HG02884 (cell line): Measurements from ENCODE around the gene PLSCR5.

Source experiments
- ATAC-seq: cut with Tn5 transposase; IDR thresholded peaks from one replicate; pipeline ENCODE4 v1.9.1; 2021; ENCODE audit warnings: mild to moderate bottlenecking, moderate library complexity; ENCODE audit not compliant: unreplicated experiment

Gene PLSCR5

DNA sequence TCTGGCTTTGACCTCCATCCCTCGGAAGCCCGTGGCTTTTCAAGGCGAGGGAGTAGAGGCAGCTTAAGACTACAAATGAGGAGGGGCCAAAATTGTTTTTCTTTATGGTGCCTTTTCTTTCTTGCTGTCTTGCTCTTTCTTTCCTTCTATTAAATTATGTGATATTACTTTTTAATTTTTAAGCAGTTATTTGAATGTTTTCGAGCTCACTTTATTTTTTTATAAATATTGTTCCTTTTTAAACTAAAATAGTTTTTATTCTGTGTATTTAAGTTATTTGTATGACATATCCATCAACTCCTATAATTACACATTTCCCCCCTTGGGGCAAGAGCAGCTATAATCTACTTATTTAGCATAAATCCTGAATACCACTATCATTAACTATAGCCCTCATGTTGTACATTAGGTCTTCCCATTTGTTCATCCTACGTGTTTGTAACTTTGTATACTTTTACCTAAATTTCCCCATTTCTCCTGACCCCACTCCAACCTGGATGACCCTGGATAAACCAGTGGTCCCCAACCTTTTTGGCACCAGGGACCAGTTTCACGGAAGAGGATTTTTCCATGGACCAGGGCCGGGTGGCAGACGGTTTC lies 60.1 kb downstream of the PLSCR5 start:
- ATAC-seq: no peak

DNA sequence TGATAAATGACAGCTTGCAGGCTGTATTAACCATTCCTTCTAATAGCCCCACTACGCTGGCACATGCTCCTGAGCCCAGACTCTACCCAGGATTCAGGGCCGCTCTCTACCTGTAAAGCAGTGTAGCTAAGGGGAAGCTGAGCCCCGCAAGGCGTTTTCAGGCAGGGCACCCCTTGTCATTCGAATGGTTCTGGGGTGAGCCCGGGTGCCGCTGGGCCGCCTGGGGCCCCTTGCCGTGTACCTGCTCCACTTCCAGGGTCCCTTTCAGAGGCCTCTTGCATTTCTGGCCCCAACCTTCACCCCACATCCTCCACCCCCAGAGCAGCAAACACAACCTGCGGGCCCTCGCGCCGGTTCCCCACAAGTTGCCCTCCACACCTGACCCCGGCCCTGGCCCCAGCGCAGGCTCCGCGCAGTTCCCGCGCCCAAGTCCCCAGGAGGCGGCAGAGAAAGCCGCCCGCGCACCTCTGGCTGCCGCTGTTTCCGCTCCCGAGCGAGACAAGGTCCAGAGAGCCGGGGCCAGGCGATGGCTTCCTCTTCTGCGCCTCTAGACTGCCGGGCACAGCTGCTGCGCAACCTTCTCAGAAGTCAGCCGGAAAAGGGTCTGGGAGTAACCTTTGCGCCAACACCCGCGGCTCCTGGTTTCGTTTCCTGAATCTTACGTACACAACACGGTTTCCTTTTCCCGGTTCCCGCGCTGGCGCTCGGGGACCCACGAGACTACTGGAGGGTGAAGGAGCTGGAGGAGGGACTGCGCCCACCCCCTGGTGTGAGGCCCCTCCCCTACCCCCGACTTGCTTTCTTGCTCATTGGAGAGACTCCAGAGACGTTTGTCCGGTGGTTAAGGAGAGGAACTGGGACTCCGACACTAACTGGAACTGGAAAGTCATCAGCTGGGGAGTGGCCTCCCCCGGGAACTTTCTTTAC lies 60.9 kb downstream of the PLSCR5 start, which contains the start of gene PLSCR1:
Gene PLSCR1 (minus strand): TSS at position 606 of the 927 bp plus-strand sequence. CDS start 8,055 bp downstream, outside the sequence.
- peak; percentile 80 for ATAC-seq

DNA sequence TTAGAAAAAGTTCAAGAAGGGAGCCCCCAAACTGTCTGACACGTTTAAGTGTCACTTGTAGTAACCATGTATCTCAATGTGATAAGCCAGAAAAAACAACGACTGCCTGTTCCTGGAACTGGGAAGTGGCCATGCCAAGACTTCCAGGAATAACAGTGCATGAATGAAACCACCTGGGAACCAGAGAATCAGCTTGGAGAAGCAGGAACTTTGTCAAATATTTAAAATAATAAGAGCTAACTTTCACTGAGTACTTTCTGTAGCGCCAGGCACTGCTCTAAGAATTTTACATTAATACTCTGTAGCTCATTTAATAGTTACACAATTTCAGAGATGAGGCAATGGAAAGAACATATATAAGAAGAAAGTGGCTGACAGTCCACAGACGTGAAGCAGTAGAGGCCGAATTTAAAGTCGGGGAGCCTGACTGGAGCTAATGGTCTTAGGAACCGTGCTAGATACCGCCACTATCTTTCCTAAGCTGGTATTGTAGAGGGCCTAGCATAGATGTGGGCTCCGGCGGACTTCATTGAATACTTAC lies 61.6 kb downstream of the PLSCR5 start:
- ATAC-seq: no peak

DNA sequence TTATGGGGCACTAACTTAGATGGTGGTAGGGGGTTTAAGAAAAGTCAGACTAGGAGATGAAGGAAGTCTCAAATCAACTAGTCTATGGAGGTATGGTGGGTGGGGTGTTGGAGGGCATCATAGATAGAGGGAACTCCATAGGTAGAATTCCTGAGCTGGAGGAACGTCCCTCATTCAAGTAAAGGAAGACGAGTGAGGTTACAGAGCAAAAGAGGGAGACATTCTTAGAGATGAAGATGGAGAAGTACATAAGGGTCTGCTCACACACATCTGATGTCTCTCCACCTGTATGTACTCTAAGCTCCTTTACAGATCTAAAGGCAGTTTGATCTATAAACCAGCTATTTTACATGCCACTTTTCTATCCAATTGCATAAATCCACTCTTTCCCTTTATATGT lies 62.2 kb downstream of the PLSCR5 start:
- no peak for ATAC-seq

DNA sequence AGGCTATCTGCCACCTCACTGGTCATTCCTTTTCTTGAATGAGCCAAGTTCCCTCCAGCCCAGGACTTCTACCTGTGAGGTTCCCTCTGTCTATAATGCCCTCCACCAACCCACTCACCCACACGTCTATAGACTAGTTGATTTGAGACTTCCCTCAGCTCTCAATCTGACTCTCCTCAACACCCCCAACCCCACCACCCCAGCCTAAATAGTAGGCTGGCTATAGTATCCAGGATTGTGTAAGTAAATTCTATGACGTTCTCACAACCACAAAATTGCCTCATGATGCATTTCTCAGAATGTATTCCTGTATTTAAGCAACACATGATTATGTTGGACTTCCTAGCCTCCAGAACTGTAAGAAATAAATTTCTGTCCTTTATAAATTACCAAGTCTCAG lies 63.0 kb downstream of the PLSCR5 start:
- no peak for ATAC-seq

DNA sequence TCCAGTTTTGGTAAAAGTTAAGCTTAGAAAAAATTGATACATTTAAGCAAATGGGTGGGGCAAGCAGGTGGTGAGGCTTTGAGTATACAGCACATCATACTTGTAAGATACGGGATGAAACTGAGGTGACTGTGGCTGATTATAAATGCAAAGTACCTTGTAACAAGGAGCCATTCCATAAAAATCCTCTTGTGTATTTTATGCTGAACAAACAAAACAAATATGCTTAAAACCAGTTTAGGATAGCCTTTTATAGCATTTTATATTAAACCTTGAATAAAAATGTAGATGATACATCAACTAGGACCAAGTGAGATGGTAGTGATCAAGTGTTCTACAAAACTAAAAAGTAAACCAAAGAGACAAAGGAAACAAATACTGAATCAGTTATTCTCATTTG lies 64.2 kb downstream of the PLSCR5 start:
- no peak for ATAC-seq

DNA sequence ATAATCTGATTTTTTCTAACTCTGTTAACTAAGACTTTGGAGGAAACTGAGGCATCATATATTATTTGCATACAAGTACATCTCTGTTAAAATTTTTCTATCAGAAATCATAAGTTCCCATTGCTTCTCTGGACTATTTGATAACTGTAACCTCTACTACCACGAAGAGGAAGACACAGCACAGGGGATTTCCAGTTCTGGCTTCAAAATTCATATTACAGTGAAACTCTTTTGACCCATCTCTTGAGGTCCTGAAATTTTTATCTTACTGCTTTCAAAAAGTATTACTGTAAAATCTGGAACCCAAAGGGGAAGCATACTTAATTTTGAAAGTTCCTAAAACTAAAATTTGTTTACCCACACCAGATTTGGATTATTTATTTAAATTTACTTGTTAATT lies 64.9 kb downstream of the PLSCR5 start:
- ATAC-seq: peak; percentile 29

DNA sequence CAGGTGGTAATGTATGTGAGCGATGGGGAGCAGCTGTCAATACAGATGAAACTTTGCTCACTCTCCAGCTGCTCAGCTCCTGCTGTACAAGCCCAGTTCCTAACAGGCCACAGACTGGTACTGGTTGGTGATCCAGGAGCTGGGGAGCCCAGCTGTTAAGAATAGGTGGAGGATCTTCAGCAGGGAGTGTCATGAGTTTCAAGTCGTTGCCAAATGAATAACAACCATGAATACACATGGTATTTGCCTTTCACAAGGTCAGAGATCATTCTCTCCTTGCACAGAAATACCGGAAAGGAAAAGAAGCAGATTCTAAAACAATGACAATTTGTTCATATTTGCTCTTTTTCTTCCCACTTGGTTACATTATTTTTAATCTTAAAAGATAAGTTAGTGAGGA lies 65.8 kb downstream of the PLSCR5 start:
- ATAC-seq: no peak

DNA sequence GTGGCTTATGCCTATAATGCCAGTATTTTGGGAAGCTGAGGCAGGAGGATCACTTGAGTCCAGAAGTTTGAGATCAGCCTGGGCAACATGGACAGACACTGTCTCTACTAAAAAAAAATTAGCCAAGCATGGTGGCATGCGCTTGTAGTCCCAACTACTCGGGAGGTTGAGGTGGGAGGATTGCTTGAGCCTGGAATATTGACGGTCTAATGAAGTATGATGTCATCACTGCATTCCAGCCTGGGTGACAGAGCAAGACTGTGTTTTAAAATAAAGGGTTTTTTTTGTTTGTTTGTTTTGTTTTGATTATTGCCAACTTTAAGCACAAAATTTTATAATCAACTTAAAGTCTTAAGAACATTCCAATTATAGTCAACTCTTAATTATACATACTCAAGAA lies 67.5 kb downstream of the PLSCR5 start:
- no peak for ATAC-seq

DNA sequence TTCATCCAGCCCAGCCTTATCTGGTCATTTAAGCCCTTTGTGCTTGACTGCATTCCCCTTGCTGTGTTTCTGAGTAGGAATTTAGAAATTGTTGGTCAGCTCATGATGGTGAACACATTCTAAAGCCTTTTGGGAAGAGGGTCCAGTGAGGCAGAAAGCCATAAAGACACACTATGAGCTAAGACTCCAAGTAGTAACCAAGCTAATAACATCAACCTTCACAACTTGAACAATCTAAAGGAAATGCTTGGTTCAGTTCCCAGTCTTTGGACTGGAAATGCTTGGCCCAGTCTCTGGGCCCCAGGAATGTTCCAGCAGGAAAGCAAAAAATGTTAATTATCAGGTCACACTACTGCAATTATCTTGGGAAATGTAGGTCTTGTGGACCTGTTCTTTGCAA lies 68.5 kb downstream of the PLSCR5 start:
- ATAC-seq: no peak
